GM21717 (cell line): Measurements from ENCODE around the gene C2CD2L.
A peak's percentile ranks its signal among the peaks of the same experiment; 100 is the strongest.
"Not testable (repeated sequence)": the region's sequence is repeated elsewhere in the genome, so short reads cannot be mapped to it uniquely, and the experiment has no call there.

Source experiments
- ATAC-seq: cut with Tn5 transposase; IDR thresholded peaks from one replicate; pipeline ENCODE4 v1.9.1; 2021; ENCODE audit warnings: mild to moderate bottlenecking, moderate library complexity; ENCODE audit not compliant: unreplicated experiment

The C2CD2L gene

GRCh38 chr11:119113716-119114115, 6.6 kb downstream of the C2CD2L start:
- no peak for ATAC-seq

GRCh38 chr11:119114351-119114750, 7.2 kb downstream of the C2CD2L start:
- no peak for ATAC-seq

GRCh38 chr11:119115484-119116234, 8.5 kb downstream of the C2CD2L start:
- ATAC-seq = no peak

- ATAC-seq = no peak
Measured at GRCh38 chr11:119116235-119116594, 9.1 kb downstream of the C2CD2L start.

- no peak for ATAC-seq
Measured at GRCh38 chr11:119116601-119117000, 9.5 kb downstream of the C2CD2L start.

GRCh38 chr11:119117004-119117706, 10.0 kb downstream of the C2CD2L start:
- ATAC-seq = no peak

- no peak for ATAC-seq
Measured at GRCh38 chr11:119118227-119118626, 11.1 kb downstream of the C2CD2L start.

GRCh38 chr11:119118946-119119345, 11.8 kb downstream of the C2CD2L start:
- no peak for ATAC-seq

GRCh38 chr11:119120639-119121007, 13.5 kb downstream of the C2CD2L start:
- no peak for ATAC-seq

GRCh38 chr11:119121008-119121810, 14.1 kb downstream of the C2CD2L start, which contains the start of gene HINFP:
TSS of gene HINFP (plus strand) at chr11:119121580. CDS start at chr11:119126945, 5,365 bp downstream.
- ATAC-seq = peak; percentile 90

GRCh38 chr11:119121811-119122124, 14.6 kb downstream of the C2CD2L start:
- ATAC-seq = no peak

GRCh38 chr11:119125821-119126220, 18.7 kb downstream of the C2CD2L start:
- no peak for ATAC-seq

- no peak for ATAC-seq
Measured at GRCh38 chr11:119126675-119127268, 19.6 kb downstream of the C2CD2L start.

GRCh38 chr11:119130662-119131061, 23.5 kb downstream of the C2CD2L start:
- no peak for ATAC-seq

- no peak for ATAC-seq
Measured at GRCh38 chr11:119134389-119134978, 27.3 kb downstream of the C2CD2L start.

- ATAC-seq = not testable (repeated sequence)
Measured at GRCh38 chr11:119139276-119139675, 32.1 kb downstream of the C2CD2L start.

GRCh38 chr11:119144825-119145486, 37.8 kb downstream of the C2CD2L start:
- peak; percentile 52 for ATAC-seq

- ATAC-seq = no peak
Measured at GRCh38 chr11:119145551-119145950, 38.4 kb downstream of the C2CD2L start.

GRCh38 chr11:119147604-119148333, 40.6 kb downstream of the C2CD2L start:
- ATAC-seq = no peak

GRCh38 chr11:119148720-119149017, 41.5 kb downstream of the C2CD2L start:
- ATAC-seq = no peak
